Fibroblast of peridontal ligament (primary cell): ENCODE measurements around the gene STAB1.

Source experiments
- DNase-seq: peaks from one replicate; pipeline ENCODE4 v3.0.0-alpha.2; 2010; ENCODE audit errors: extremely low read depth

STAB1 gene

DNA sequence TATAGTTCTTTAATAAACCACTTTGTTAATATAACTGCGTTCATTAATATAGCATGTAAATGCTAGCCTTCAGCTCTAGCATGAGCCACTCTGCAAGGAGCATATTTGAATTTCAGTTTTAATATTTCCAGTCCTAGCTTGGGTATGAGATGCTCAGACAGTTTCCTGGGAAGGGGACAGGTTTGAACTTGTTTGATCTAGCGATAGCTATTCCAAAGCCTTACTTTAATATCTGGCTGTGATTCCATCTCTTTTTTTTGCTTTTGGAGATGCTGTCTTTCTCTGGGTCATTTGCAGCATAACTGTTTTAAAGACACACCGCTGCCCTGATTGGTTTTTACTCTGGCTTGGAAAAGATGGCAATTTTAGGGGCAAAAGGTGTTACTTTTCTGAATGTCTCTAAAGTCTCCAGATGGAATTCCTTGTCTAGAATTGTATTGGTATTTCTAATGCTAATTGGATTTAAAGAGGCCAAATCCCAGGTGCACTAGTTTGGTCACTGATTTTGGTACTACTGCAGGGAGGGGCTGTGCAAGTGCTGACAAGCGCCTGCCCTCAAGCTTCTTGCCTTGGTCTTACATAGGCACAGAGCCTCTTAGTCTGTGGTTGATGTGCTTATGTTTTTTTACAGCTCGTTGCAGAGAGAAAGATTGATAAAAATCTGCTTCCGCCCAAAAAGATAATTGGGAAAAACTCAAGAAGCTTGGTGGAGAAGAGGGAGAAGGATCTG, 36.9 kb upstream of the STAB1 start:
- no peak for DNase-seq

DNA sequence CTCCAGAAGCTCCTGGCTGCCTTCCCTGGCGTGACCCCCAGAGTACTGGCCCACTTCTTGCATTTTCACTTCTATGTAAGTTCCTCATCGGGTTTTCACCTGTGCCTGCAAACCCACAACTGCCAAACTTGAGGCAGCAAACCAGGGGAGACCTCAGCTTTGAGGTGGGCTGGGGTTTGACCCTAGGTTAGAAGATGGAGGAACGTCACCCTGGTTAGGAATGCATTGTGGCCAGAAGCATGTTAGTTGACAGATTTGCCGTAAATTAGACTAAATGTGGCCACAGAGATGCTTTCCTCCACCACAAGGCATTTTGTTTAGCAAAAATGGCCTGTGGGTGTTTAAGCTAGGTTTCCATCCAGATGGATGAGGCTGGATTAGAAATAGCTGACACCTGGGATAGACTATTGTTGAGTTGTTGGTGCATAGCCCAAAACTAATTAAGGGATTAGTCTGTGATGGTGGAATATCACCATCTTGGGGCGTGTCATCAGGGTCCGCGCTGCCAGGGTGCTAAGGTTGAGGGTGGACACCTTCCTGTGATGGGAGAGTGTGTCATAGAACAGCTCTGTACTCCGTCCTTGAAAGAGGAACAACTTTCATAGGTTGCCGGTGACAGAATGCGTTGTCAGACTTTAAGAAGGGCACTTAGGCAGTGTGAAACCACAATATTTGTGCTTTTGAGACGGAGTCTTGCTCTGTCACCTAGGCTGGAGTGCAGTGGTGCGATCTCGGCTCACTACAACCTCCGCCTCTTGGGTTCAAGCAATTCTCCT, 36.2 kb upstream of the STAB1 start:
- DNase-seq: no peak

DNA sequence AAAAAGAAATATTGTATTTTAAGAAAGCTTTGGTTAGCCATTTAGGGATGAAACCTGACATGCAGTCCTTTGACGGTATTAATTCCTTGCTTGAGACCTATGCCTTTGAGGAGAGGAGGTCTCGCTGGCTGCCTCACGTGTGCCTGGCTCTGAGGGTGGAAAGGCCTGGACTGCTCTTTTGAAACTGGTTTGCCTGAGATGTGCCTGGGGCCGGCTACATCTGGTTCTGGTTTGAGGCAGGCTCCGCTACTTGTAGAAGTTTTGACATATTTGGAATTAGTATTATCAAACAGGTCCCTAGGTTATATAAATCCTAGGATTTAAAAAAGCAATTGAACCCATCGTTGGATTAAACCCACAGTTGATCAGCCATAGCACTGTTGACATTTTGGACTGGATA, 33.3 kb upstream of the STAB1 start:
- peak; percentile 17 for DNase-seq

DNA sequence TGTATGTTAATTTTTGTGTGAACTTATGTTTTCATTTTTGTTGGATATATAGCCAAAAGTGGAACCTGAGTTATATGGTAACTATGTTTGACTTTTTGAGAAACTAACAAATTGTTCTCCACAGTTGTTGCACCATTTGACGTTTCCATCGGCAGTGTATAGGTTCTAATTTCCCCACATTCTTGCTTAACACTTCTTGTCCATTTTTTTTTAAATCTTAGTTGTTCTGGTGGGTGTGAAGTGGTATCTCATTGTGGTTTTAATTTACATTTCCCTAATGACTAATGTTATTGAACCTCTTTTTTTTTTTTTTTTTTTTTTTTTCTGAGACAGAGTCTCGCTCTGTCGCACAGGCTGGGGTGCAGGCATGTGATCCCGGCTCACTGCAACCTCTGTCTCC, 31.7 kb upstream of the STAB1 start:
- no peak for DNase-seq

DNA sequence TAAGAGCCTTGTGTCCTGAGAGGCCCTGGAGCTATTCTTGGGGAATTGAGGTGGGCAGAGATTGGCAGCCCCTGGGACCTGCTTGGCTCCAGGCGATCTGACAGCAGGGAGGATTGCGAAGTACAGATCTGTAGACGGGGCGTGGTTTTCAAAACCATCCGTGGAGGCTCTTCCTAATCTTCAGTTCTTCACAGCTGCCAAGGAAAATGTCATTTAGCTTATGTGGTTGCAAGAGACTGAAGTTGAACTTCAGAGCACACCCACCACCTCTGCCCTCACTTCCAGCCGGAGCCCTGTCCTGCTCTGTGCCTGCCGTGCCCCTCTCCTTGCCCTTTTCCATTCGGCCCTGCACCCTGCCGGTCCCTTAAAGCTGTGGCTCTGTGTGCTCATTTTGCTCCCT, 26.8 kb upstream of the STAB1 start:
- peak; percentile 61 for DNase-seq

DNA sequence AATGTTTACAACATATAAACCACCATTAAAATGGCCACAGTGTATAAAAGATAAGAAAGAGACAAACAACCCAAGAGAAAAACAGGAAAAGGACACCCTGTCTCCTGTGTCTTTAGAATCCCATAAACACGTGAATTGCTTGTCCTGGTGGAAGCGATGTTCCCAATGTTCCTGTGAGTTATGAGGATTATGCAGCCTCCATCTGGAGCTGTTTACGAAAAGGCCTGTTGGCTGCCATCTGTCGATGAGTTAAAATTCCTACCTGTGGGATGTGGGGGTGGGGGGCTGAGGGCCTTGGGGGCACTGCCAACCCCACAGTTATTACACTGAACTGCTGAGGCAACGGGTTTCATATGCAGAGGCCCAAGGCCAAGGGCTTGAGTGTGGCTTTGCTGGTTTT, 26.1 kb upstream of the STAB1 start:
- no peak for DNase-seq

DNA sequence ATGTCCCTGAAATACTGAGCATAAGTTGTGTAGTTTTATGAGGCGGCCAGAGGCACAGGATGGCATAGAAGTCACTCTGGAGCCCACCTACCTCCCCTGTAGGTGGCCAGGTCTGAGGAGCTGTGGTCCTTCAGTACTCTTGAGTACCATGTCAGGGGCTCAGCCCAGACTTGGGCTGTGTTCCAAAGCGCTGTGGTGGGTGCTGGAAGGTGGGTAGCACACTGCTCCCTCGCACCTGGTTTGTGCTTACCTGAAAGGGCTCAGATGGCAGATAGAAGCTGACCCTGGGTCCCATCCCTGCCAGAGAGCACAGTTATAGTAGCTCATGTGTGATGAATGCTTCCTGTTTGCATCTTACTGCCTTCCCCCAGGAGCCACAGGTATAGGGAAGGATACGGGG, 24.2 kb upstream of the STAB1 start:
- DNase-seq: no peak

DNA sequence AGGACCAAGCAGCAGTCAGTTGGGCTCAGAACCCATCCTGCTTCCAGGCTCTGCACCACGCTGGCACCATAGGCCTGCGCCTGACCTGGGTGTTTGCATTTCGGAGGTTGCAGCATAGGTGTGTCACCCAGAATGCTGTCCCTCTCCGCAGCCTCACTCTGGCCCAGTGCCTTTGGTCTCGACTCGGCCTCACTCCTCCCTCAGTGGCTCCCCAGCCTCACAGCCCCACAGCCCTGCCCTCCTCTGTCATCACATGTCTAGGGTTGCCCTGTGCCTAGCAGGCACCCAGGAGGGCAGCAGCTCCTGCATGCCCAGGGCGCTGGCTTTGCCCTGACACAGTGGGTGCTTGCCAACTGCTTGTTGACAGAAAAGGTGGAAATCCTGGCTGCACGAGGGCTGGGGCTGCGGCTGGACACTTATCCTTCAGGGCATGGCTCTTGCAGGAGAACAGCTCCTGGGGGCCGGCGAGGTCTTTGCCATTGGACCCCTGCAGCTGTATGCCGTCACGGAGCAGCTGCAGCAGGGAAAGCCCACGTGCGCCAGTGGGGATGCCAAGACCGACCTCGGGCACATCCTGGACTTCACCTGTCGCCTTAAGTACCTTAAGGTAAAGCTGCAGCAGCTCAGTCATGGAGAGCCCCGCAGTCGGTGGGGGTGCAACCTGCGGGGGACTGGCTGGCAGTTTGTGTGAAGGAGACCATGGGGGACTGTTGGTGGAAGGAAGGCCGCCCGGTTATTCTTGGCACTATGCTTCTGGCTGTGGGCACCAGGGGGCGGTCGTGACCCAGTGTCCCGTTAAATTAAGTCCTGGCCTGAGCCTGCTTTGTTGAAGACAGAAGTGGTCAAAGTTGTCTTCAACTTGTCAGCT, 23.5 kb upstream of the STAB1 start:
- DNase-seq: peak; percentile 31

DNA sequence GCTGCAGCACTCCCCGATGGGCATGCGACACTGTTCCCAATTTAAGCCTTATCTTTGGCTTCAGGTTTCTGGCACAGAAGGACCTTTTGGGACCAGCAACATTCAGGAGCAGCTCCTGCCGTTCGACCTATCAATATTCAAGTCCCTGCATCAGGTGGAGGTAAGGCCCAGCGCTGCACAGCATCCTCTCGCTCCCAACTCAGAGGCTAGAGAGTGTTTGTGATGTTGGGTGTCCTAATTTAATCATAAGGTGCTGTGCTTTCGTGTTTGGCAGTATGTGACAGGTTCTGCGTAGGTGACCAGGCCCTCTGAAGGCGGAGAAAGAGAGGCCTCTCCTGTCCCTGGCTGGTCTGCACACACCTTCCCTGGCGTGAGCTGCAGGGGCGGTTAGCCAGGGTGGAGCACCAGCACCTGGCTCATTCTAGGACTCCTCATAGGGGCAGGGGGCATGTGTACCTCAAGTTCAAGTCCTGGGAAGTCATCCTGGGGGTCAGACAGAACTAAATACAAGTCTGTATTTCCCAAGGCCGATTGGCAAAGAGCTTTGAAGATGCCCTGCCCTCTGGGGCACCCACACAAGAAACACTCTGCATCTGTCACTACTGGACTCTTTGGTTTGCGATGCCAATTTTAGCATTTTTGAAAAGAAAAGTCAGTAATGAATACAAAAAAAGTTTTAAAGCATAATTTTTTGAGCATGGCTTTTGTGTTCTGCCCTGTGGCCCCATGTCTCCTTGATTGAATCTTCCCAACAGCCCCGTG, 22.7 kb upstream of the STAB1 start:
- DNase-seq: no peak

DNA sequence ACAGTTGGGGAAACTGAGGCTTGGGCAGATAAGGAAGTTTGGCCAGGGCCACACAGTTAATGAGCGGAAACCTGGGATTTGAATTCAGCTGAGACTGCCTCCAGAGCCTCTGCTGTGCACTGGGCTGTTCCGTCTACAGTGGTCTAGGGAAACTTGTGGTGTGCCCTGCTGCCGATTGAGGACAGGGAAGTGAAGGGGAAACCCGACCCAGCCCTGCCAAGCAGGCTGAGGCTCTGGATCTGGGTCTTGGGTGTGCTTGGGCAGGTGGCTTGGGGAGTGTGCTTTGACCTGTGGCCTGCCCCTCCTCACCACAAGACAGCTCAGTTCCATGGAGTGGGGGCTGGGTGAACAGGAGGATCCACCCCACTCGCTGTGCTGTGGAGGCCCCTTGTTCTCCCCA, 22.1 kb upstream of the STAB1 start:
- no peak for DNase-seq

DNA sequence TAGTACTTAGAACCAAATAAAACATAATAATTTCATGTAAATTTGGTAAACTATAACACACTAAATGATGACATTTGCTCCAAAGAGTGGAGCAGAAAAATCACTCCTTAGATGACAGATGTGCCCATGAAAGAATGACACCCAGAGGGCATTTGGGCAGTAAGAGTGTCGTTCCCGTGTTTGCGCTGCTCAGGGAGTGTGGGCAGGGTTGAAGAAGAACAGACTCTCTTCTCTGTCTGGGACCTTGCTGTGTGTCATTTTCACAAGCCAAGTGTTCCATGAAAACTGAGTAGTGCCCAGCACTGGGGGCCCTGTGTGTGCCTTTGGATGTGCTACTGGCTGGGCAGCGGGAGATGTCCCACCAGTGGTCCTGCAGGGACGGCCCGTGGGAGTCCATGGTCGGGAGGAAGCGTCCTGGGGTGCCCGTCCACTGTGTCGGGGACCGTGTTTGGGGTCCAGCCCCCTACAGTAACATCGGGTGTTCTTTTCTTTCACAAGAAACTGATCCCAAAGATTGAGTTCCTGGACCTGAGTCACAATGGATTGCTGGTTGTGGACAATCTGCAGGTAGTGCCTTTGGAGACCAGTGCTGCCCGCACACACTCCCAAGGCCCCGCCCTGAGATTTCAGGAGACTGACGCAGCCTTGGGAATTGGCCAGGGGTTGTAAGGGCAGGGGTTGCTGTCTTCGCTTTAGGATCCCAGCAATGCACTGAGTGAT, 17.9 kb upstream of the STAB1 start:
- no peak for DNase-seq

DNA sequence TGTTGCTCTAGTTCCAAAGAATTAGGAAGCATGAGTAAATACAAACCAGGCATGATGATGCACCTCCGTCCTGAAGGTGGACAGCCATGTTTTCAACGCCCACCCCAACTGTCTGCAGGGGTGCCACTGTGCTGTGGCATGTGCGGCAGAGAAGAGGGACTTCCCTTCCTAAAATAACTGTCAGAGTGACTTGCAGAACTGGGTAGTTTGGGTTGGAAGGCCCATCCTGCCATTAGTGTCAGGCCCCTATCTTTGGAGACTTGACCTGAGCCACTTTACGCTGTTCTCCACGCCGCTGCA, 17.4 kb upstream of the STAB1 start:
- no peak for DNase-seq

DNA sequence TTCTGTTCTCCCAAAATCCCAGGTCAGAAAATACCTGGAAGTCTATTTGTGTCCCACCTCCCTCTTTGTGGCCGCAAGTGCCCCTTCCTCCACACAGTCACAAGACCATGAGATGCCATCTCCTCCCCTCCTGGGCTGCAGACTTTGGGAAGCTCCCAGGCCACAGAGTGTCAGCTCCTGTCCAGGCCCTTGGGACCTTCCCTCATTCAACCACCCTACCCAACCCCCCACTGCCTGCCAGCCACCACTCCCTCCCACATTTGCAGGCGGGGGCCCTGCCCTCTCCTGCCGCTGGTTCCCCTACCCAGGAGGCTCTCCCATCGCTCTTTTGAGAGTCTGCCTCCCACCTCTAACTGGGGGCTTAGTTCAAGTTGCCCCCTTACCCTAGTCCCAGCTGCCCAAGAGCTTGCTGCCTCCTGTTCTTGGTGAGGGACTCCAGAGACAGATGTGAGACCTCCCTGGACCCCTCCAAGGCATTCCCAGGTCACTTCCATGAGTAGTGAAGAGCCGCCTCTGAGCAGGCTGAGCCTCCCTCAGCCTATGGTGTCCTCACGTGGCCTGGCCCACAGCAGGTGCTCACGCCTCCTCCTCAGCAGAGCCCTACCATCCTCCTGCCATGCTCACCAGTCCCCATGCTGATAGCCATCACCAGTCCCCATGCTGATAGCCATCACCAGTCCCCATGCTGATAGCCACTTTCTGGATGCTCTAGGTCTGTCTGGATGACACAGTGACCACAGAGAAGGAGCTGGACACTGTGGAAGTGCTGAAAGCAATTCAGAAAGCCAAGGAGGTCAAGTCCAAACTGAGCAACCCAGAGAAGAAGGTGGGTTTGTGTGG, 15.9 kb upstream of the STAB1 start:
- no peak for DNase-seq

DNA sequence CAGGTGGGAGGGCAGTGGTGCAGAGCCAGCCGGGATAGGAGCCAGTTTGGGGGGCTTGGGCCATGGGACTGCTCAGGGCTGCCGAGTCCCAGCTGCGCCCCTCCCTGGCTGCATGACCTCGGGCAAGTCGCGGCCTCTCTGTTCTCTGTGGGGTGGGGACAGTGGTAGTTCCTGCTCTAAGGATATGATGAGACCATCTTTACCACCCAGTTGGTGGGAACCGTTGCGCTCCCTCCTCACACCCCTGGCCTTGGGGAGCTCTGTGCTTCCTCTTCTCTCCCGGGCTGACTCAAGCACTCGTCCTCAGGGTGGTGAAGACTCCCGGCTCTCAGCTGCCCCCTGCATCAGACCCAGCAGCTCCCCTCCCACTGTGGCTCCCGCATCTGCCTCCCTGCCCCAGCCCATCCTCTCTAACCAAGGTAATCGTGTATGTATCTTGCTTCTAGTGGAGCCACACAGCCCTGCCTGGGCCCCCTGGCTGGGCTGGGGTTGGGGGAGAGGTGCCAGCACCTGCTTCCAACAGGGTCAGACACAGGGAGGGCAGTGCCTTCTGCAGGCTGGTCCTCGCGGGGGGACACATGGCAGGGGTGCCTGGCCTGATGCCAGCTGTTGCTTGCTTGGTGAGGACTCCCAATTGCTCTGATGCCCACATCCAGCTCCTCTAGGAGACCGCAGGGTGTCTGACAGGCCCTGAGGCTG, 15.1 kb upstream of the STAB1 start:
- DNase-seq: no peak

DNA sequence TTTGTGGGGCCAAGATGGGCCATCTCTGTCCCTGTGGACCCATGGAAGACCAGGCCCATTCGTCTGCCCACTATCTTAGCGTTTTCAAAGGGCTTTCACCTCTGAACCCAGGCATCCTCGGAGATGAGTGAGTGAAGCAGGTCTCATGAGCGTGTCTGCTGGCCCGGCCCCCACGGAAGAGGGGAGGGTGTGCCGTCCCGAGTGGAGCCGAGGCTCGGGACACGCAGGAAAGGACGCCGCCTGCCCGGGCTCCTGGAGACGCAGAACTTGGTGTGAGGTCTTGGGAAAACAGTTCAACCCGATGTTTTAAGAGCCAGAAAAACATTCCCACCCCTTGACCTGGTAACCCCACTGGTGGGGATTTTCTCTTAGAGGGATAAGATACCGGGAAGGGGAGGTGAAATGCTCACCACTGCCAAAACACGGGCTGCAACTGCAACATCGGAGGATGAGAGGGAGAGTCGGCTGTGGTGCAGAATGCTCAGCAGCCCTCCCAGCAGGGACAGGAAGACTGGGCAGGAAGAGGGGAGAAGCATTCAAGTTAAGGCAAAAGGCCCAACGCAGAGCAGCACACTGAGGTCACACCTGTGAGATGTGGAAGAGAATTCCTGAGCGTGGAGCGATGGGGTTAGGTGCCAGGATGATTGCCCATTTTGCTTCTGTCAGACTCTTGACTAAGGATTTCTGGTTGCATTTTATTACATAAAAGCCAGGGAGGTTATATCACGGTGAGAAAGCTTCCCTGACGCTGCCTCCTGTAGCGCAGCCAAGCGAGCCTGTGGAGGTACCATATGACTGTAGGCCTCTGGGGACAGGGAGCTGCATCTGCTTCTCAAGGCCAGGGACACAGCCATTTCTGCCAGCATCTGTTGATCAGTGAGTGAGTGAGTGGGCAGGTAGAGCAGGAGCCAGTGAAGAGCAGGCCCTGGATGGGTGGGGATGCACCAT, 14.1 kb upstream of the STAB1 start:
- DNase-seq: no peak

DNA sequence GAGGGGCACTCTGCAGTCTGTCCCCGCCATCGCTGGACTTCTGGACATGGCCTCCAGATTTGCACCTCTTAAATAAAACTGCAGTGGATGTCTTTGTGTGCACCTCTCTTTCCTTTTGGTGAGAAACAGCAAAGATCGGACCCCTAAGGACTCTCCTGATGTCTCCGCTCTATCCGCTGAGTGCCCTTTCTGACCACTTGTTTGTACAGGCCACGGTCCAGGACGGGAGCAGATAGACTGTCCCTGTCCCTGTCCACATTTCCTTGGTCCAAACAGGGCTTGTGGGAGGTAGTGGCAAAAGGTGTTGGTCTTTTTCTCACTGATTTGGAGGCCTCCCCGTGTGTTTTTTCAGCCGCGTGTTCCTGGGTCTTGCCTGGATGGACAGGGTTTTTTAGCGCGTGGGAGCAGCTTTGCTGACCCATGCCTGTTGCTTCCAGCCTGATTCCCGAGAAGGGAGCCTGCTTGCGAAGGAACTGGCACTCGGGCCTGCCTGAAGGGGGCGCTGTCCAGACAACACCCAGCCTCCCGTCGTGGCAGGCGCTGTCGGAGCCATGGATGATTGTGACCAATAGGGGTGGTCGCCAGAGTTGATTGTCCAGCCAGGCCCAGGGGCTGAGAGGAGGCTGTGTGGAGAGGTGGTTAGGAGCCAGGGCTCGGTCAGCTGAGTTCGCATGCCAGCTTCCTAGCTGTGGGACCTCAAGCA, 13.2 kb upstream of the STAB1 start:
- no peak for DNase-seq

DNA sequence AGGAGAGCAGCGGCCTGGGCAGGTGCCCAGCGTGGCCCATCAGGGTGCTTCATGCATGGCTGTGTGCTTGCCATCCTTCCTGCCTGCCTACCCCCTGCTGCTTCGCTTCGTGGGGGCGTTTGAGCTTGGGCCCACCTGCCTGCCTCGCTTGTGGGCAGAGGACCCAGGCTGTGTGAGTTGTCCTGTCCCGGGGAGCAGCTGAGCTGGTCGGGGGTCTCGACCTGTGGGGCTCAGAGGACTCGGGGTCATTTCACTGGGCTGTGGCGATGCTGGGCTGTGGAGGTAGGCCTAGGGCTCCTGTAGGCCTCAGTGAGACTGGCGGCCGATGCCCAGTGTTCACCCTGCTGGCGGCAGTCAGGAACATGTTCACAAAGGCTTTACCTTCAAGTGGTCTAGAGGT, 12.1 kb upstream of the STAB1 start:
- DNase-seq: no peak
